Lung microvascular endothelial cell (primary cell): ENCODE measurements around the gene PDE7B. TPM values are rescaled to one million over a fixed set of nuclear protein-coding genes. Genes with fewer than 3 reads are reported as not detected.
A peak's percentile ranks its signal among the peaks of the same experiment; 100 is the strongest.

ENCODE experiments used
- DNase-seq, 2 donors: peaks; one replicate each; pipeline versions ENCODE4 v3.0.0 to v3.0.0-alpha.2; 2010; ENCODE audit warnings: low read depth in 2 of 2
- total RNA-seq: library from RNA; depleted of rRNA; stranded (reverse); fragments of >200 nt; gene quantifications from 2 replicates; pipeline ENCODE4 v1.2.1, GENCODE V29; 2014

PDE7B gene
- total RNA-seq, 1 donor from 2014 or later, result 19.4 TPM

DNA sequence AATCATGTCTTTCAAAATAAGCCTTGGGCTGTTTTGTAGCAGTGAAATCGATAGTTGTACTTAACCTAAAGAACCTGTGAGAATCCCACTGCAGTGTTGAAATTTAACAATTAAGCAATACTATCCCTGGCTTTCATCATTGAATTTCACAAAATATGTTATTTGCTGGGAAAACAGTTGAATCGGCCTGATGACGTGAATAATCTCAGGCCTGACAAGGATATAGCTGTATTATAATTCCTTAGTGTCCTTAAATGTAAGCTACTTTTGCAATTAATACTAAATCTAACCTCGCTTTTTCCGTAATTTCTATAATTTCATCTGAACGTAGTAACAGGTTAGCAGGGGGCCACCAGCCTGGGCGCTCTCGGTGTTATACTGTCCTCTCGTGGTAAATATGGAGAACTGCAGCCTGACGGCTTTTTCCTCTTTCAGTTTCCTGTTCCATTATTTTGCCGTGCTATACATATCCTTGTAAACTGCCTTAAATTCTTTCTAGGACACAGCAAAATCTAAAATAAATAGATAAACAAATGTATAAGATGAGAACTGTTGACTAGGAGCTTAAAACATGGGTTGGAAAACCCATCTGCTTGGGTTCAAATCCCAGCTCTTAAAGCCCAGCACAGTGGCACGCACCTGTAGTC is 374.6 kb downstream of the PDE7B start:
- DNase-seq, result peak; percentile 60 to 75

- peak in 1 of 2 donors; percentile 31 for DNase-seq
These were observed 375.3 kb downstream of the PDE7B start for GRCh38 chr6:136226674-136227377.

- no peak for DNase-seq
These were observed 377.3 kb downstream of the PDE7B start for GRCh38 chr6:136228814-136229213.

GRCh38 chr6:136230219-136230853 is 378.8 kb downstream of the PDE7B start:
- DNase-seq, result no peak

DNA sequence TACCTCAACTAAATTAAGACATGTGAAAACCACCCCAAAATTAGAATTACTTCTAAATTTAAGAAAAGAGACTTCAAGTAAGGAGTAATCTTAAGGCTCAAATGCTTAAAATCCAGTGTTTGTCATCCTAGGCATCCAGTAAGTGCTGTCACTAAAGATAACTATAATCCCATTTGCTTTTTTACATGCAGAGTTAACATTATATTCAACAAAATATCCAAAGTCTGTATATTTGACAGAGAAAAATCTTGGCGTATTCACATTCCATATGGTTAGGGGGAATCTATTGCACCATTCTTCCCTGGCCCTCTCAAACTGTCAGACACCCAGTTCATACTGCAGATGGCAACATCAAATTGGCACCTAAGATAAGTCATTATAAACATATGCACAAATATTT is 381.2 kb downstream of the PDE7B start:
- DNase-seq, result no peak

GRCh38 chr6:136235233-136235564 is 383.7 kb downstream of the PDE7B start:
- DNase-seq, result peak in 1 of 2 donors; percentile 27

GRCh38 chr6:136236466-136237293 is 385.2 kb downstream of the PDE7B start:
- no peak for DNase-seq

- DNase-seq, result peak in 1 of 2 donors; percentile 4
These were observed 392.6 kb downstream of the PDE7B start for GRCh38 chr6:136244061-136244616.
